Stimulated activated CD4-positive, alpha-beta T cell treated with anti-CD3 and anti-CD28 coated beads, Interleukin-4, amount 100 ng/mL, for 24 hours (primary cell): ENCODE results near the gene EP300.
A peak's percentile ranks its signal among the peaks of the same experiment; 100 is the strongest.
"Not testable (repeated sequence)": the region's sequence is repeated elsewhere in the genome, so short reads cannot be mapped to it uniquely, and the experiment has no call there.

Experiments used
- DNase-seq: peaks from one replicate; pipeline ENCODE4 v3.0.0-alpha.2; 2020

Gene EP300

GRCh38 chr22:41157083-41157482 lies 64.7 kb downstream of the EP300 start:
- no peak for DNase-seq

GRCh38 chr22:41169157-41169556 lies 76.8 kb downstream of the EP300 start:
- no peak for DNase-seq

GRCh38 chr22:41171996-41172395 lies 79.6 kb downstream of the EP300 start:
- no peak for DNase-seq

GRCh38 chr22:41175546-41175945 lies 83.2 kb downstream of the EP300 start:
- no peak for DNase-seq

- DNase-seq: no peak
Observed at GRCh38 chr22:41177040-41177621, 84.7 kb downstream of the EP300 start.

GRCh38 chr22:41177622-41178424 lies 85.4 kb downstream of the EP300 start:
- no peak for DNase-seq

GRCh38 chr22:41178425-41178975 lies 86.1 kb downstream of the EP300 start:
- DNase-seq: no peak

GRCh38 chr22:41180362-41180761 lies 88.0 kb downstream of the EP300 start:
- DNase-seq: not testable (repeated sequence)

GRCh38 chr22:41180926-41181325 lies 88.5 kb downstream of the EP300 start:
- no peak for DNase-seq

GRCh38 chr22:41181349-41182241 lies 89.2 kb downstream of the EP300 start:
- DNase-seq: no peak

GRCh38 chr22:41184679-41185078 lies 92.3 kb downstream of the EP300 start:
- no peak for DNase-seq

- DNase-seq: no peak
Observed at GRCh38 chr22:41191467-41191866, 99.1 kb downstream of the EP300 start.

- DNase-seq: no peak
Observed at GRCh38 chr22:41193829-41194228, 101.4 kb downstream of the EP300 start.

GRCh38 chr22:41197038-41197972 lies 104.9 kb downstream of the EP300 start:
- peak; percentile 86 for DNase-seq

GRCh38 chr22:41198027-41198580 lies 105.7 kb downstream of the EP300 start:
- DNase-seq: peak; percentile 68

- DNase-seq: no peak
Observed at GRCh38 chr22:41201141-41201540, 108.7 kb downstream of the EP300 start.

- no peak for DNase-seq
Observed at GRCh38 chr22:41203118-41203517, 110.7 kb downstream of the EP300 start.

GRCh38 chr22:41204066-41204465 lies 111.7 kb downstream of the EP300 start:
- DNase-seq: no peak

GRCh38 chr22:41204992-41205900 lies 112.9 kb downstream of the EP300 start, which contains the start of gene L3MBTL2:
Gene L3MBTL2 (plus strand): TSS chr22:41205312. CDS start chr22:41205363, 51 bp downstream.
- DNase-seq: peak; percentile 99

- no peak for DNase-seq
Observed at GRCh38 chr22:41206719-41207118, 114.3 kb downstream of the EP300 start.
